PC-3 (cell line): ENCODE measurements around the gene MYL9.

Experiments used
- CTCF ChIP-seq: fragments of 300-600 bp; sonication (generic); conservative IDR thresholded peaks from 2 replicates; pipeline ENCODE4 v1.5.1; 2017; ENCODE audit warnings: antibody characterized with exemption, low read depth, mild to moderate bottlenecking, low read length
- EZH2 ChIP-seq: fragments of 300-600 bp; sonication (generic); IDR thresholded peaks from one replicate; pipeline ENCODE4 v1.6.1; 2017; ENCODE audit warnings: antibody characterized with exemption, mild to moderate bottlenecking, low read length; ENCODE audit not compliant: unreplicated experiment
- EZH2phosphoT487 ChIP-seq: fragments of 300-600 bp; sonication (generic); IDR thresholded peaks from 2 replicates; pipeline ENCODE4 v1.6.1; 2018; ENCODE audit warnings: mild to moderate bottlenecking, antibody characterized with exemption, low read length, borderline replicate concordance

- no peak for TF ChIP-seq CTCF
- no peak for TF ChIP-seq EZH2phosphoT487
- TF ChIP-seq EZH2: no peak
Observed at GRCh38 chr20:36574366-36575135, 33.2 kb downstream of the MYL9 start.
